CD4-positive, alpha-beta memory T cell (primary cell): Measurements from ENCODE around the gene ZDHHC1. TPM values are rescaled to one million over a fixed set of nuclear protein-coding genes. Genes with fewer than 3 reads are reported as not detected.

Source experiments
- CTCF ChIA-PET: fragments of 350-600 bp; sonication (Branson Sonifier 250); formaldehyde crosslinking; loops from one replicate; lab custom pipeline; 2021; ENCODE audit warnings: inconsistent platforms; ENCODE audit not compliant: partially characterized antibody; lab: Charles Lee
- POLR2A ChIA-PET: fragments of 350-600 bp; sonication (Branson Sonifier 250); formaldehyde crosslinking; loops from one replicate; lab custom pipeline; 2021; ENCODE audit not compliant: partially characterized antibody; lab: Charles Lee
- DNase-seq, 5 donors: peaks; one replicate each; pipeline versions ENCODE4 v3.0.0 to v3.0.0-alpha.2; 2020 to 2022; ENCODE audit warnings: mixed read lengths in 1 of 5
- H3K27ac ChIP-seq: one replicate; pipeline ENCODE4 v1.7.0; 2013; ENCODE audit warnings: low read depth, low read length
- H3K27me3 ChIP-seq: 2 replicates; pipeline ENCODE4 v1.7.0; 2013; ENCODE audit warnings: mild to moderate bottlenecking, low read length, moderate library complexity; ENCODE audit not compliant: insufficient read depth
- H3K36me3 ChIP-seq: 2 replicates; pipeline ENCODE4 v1.7.0; 2013; ENCODE audit warnings: mild to moderate bottlenecking, low read length, moderate library complexity; ENCODE audit not compliant: insufficient read depth
- H3K4me1 ChIP-seq: 2 replicates; pipeline ENCODE4 v1.7.0; 2013; ENCODE audit warnings: mild to moderate bottlenecking, low read length, moderate library complexity; ENCODE audit not compliant: insufficient read depth
- H3K4me3 ChIP-seq, 2 donors: one replicate each; pipeline ENCODE4 v1.7.0; 2013; ENCODE audit warnings: low read length in 2 of 2, mild to moderate bottlenecking in 1 of 2
- H3K9me3 ChIP-seq, 2 donors: one replicate each; pipeline ENCODE4 v1.7.0; 2013; ENCODE audit warnings: low read length in 2 of 2, control low read depth in 1 of 2; ENCODE audit not compliant: control insufficient read depth in 1 of 2
- H3K27ac Mint-ChIP-seq, 7 donors: one replicate each; pipeline ENCODE4 v1.8.0; 2020 to 2021; ENCODE audit warnings: mixed read lengths in 7 of 7, mild to moderate bottlenecking in 6 of 7, inconsistent platforms in 3 of 7, moderate library complexity in 3 of 7
- H3K27me3 Mint-ChIP-seq, 2 donors: one replicate each; pipeline ENCODE4 v1.8.0; 2020 to 2021; ENCODE audit warnings: mixed read lengths in 2 of 2
- H3K36me3 Mint-ChIP-seq, 2 donors: one replicate each; pipeline ENCODE4 v1.8.0; 2020 to 2021; ENCODE audit warnings: mixed read lengths in 2 of 2, inconsistent platforms in 1 of 2, mild to moderate bottlenecking in 1 of 2
- H3K4me1 Mint-ChIP-seq, 4 donors: one replicate each; pipeline ENCODE4 v1.8.0; 2020 to 2021; ENCODE audit warnings: mixed read lengths in 4 of 4, mild to moderate bottlenecking in 1 of 4
- H3K4me3 Mint-ChIP-seq, 8 donors: one replicate each; pipeline ENCODE4 v1.8.0; 2020 to 2021; ENCODE audit warnings: mixed read lengths in 8 of 8, mild to moderate bottlenecking in 7 of 8, moderate library complexity in 6 of 8, inconsistent platforms in 3 of 8
- H3K9me3 Mint-ChIP-seq, 8 donors: one replicate each; pipeline ENCODE4 v1.8.0; 2020 to 2021; ENCODE audit warnings: mixed read lengths in 8 of 8, mild to moderate bottlenecking in 5 of 8, inconsistent platforms in 3 of 8, moderate library complexity in 1 of 8
- intact Hi-C: fragments of 100-400 bp; cut with micrococcal nuclease; formaldehyde crosslinking; loops from one replicate; pipeline ENCODE4 v1.15.1; 2023
- polyA plus RNA-seq, 2 donors: library from polyadenylated mRNA; unstranded; fragments of 300-500 nt; fragmentation: Illumina TruSeq; gene quantifications; one replicate each; pipeline ENCODE4 v1.2.3, GENCODE V29; 2021
- total RNA-seq, 2 experiments: library from RNA; stranded (reverse); gene quantifications; one replicate each; pipeline ENCODE4 v1.2.3, GENCODE V29; 2021

Gene ZDHHC1
- total and polyA plus RNA-seq, 4 experiments from 2014 or later = not detected

GRCh38 chr16:67411339-67411738 is 4.9 kb downstream of the ZDHHC1 start:
- H3K36me3 ChIP-seq = no peaks in the 10 kb centered on the region
- no peak overlapping the region for H3K27ac Mint-ChIP-seq
- no peak overlapping the region for H3K4me3 Mint-ChIP-seq
- no peaks in the 10 kb centered on the region for H3K9me3 Mint-ChIP-seq
- no peak for DNase-seq
- H3K9me3 ChIP-seq = no peaks in the 10 kb centered on the region
- H3K36me3 Mint-ChIP-seq = no peaks in the 10 kb centered on the region
- peaks cover 1 to 6% (median 4%) of the 10 kb centered on the region in 4 donors for H3K4me1 Mint-ChIP-seq
- peaks cover 9 to 22% of the 10 kb centered on the region in 2 donors for H3K27me3 Mint-ChIP-seq
- H3K27ac ChIP-seq = no peak overlapping the region
- intact Hi-C loops = no loop called here
- H3K27me3 ChIP-seq = no peaks in the 10 kb centered on the region
- ChIA-PET POLR2A (no interaction called here), CTCF (no interaction called here)
- H3K4me3 ChIP-seq = no peak overlapping the region
- H3K4me1 ChIP-seq = peaks cover 6% of the 10 kb centered on the region

DNA sequence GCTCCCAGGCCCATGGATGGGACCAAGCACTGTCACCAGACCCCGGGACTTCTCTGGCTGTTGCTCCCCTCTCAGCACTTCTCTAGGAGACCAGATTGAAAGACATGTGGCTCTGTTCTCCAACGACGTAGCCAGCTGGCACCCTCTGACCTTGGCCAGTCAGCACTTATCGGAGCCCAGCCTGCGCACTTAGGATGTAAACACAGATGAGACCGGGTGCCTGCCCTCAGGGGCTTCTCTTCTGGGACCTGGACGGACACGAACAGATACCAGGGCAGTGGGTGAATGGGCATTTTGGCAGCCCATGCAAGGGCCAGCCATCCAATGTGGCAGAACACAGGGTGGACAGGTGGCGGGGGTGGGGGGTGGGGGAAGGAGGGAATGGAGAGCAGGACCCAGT is 6.6 kb downstream of the ZDHHC1 start:
- Mint-ChIP-seq H3K9me3 (no peaks in the 10 kb centered on the region), H3K27ac (no peak overlapping the region), H3K4me1 (peaks cover 0 to 2% (median 0%) of the 10 kb centered on the region in 4 donors), H3K36me3 (no peaks in the 10 kb centered on the region), H3K27me3 (peaks cover 6 to 20% of the 10 kb centered on the region in 2 donors), H3K4me3 (no peak overlapping the region)
- Histone ChIP-seq H3K27ac (no peak overlapping the region), H3K27me3 (no peaks in the 10 kb centered on the region), H3K36me3 (no peaks in the 10 kb centered on the region), H3K4me3 (no peak overlapping the region), H3K4me1 (no peaks in the 10 kb centered on the region), H3K9me3 (no peaks in the 10 kb centered on the region)
- ChIA-PET CTCF (no interaction called here), POLR2A (no interaction called here)
- DNase-seq = no peak
- intact Hi-C loops = no loop called here

DNA sequence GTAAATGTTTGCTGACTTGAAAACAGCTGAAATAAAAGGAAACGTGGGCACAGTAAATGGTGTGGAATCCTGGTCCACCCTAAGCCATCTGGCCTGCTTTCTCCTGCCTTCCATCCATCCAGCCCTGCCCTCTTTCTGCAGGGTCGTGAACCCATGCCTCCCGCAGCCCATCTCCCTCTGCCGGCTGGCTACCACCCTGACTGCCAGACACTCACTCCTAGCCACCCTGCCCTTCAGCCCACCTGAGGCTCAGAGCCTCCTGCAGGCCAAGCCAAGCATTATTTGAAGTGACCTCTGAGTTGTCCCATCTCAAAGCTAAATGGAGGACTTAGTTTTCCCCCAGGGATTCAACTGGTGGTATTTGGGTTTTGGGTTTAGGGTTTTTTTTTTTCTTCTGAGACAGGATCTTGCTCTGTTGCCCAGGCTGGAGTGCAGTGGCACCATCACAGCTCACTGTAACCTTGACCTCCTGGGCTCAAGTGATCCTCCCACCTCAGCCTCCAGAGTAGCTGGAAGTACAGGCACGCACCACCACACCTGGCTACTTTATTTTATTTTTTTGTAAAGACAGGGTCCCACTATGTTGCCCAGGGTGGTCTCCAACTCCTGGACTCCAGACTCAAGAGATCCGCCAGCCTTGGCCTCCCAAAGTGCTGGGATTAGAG is 8.4 kb downstream of the ZDHHC1 start:
- H3K27ac ChIP-seq = no peak overlapping the region
- no peaks in the 10 kb centered on the region for H3K4me1 ChIP-seq
- DNase-seq = no peak
- peaks cover 4 to 14% of the 10 kb centered on the region in 2 donors for H3K27me3 Mint-ChIP-seq
- H3K9me3 Mint-ChIP-seq = no peaks in the 10 kb centered on the region
- H3K27ac Mint-ChIP-seq = no peak overlapping the region
- ChIA-PET POLR2A (no interaction called here), CTCF (interaction anchor here (1.6 kb wide), 1 partner anchor 9 kb away, joined by 6 read pairs; no protein-coding TSS in a partner anchor)
- no peaks in the 10 kb centered on the region for H3K4me1 Mint-ChIP-seq
- H3K36me3 ChIP-seq = no peaks in the 10 kb centered on the region
- H3K27me3 ChIP-seq = no peaks in the 10 kb centered on the region
- intact Hi-C loops = no loop called here
- no peak overlapping the region for H3K4me3 Mint-ChIP-seq
- no peak overlapping the region for H3K4me3 ChIP-seq
- H3K9me3 ChIP-seq = no peaks in the 10 kb centered on the region
- no peaks in the 10 kb centered on the region for H3K36me3 Mint-ChIP-seq

DNA sequence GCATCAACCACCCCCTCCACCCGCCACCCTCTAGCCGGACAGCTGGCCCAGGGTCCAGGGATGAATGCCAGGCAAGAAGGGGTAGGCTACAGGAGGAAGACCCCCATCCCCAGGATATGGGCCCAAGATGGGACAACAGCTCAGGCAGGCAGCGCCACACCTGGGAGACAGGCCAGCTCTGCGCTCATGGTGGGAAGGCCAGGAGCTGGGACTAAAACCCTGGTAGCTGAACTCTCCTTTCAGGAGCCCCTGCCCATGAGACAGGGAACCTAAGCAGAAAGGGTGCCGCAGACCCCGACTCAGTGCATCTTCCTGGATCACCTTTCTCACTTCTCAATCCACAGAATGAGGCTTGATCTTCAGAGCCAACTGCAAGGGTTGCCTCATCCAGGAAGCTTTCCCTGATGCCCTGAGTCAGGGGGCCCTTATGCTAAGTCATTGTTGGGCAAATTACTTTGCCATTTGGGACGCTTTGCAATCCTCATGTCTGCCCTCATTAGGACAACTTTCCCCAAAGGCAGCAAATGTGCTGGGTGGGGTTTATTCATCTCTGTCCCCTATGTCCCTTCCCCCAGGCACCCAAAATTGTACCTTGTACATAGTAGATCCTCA is 9.0 kb downstream of the ZDHHC1 start:
- DNase-seq = no peak
- H3K27me3 ChIP-seq = no peaks in the 10 kb centered on the region
- Mint-ChIP-seq H3K27me3 (peaks cover 4 to 18% of the 10 kb centered on the region in 2 donors), H3K36me3 (no peaks in the 10 kb centered on the region), H3K9me3 (no peaks in the 10 kb centered on the region), H3K4me1 (no peaks in the 10 kb centered on the region), H3K4me3 (no peak overlapping the region), H3K27ac (no peak overlapping the region)
- H3K36me3 ChIP-seq = no peaks in the 10 kb centered on the region
- H3K9me3 ChIP-seq = no peaks in the 10 kb centered on the region
- H3K4me1 ChIP-seq = no peaks in the 10 kb centered on the region
- intact Hi-C loops = no loop called here
- H3K27ac ChIP-seq = no peak overlapping the region
- H3K4me3 ChIP-seq = no peak overlapping the region
- CTCF ChIA-PET = interaction anchor here (1.6 kb wide), 1 partner anchor 8 kb away, joined by 6 read pairs; no protein-coding TSS in a partner anchor
- POLR2A ChIA-PET = no interaction called here

DNA sequence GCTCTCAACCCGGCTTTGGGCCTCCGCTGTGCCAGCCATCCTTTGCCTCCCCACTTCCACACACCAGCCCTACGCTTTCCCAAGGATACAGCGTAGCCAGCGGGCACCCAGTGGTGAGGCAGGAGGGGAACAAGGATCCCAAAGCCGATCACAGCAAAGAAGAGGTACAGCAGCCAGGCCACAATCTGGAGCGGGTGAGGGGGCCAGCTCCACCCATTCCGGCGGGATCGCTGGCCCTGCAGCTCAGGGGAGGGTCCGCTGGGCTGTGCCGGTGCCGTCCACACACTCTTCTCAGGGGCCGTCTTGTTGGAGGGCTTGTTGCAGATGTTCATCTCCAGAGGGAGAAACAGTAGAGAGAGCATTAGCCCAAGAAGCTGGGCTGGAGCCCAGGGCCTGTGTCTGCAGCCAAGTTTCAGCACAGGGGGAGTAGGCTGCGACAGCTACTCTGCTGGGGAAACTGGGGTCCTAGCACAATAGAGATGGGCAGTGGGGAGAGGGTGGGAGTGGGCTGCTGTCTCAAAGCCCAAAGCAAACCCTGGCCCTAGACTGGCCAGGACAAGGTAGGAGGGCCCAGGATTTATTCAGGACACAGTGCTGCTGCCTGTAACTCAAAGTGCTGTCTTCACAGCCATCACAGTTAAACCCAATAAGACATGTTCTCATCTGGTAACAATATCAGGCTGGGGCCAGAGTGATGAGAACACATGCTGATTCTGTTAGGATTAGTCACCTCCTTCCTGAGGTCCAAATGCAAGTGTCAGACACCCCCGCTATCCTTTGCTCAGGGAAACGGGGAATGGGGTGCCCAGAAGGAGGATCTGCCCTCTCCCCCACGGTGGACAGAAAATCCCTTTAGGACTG is 9.9 kb downstream of the ZDHHC1 start:
- CTCF ChIA-PET = no interaction called here
- H3K4me3 Mint-ChIP-seq = no peak overlapping the region

DNA sequence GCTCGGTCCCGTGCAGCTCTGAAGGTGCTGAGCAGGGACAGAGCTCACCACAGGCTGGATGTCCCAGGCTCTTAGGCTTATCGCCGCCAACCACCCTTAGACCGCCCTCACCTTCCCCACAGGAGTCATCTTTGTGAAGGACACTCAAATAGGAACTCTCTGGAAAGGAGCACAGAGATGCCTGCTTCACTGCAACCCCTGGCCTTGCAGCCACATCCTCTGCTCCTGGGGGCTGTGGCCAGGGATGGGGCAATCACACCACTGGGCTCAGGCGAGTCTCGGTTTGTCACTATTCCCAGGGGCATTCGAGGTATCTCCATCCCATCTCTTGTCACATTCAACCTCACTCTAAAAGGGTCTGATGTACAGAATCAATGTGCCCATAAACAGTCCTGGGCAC is 10.9 kb downstream of the ZDHHC1 start:
- ChIA-PET POLR2A (no interaction called here), CTCF (no interaction called here)
- no peak for DNase-seq
- H3K4me3 Mint-ChIP-seq = no peak overlapping the region
- H3K27ac ChIP-seq = no peak overlapping the region
- no peak overlapping the region for H3K27ac Mint-ChIP-seq
- H3K36me3 ChIP-seq = no peaks in the 10 kb centered on the region
- H3K27me3 ChIP-seq = no peaks in the 10 kb centered on the region
- no peaks in the 10 kb centered on the region for H3K9me3 ChIP-seq
- H3K36me3 Mint-ChIP-seq = no peaks in the 10 kb centered on the region
- no peak overlapping the region for H3K4me3 ChIP-seq
- H3K9me3 Mint-ChIP-seq = no peaks in the 10 kb centered on the region
- no peaks in the 10 kb centered on the region for H3K4me1 Mint-ChIP-seq
- peaks cover 1 to 14% of the 10 kb centered on the region in 2 donors for H3K27me3 Mint-ChIP-seq
- H3K4me1 ChIP-seq = no peaks in the 10 kb centered on the region
- intact Hi-C loops = no loop called here

More for the DNA sequence above, 9.9 kb downstream of the ZDHHC1 start:
- no peak overlapping the region for H3K27ac ChIP-seq
- intact Hi-C loops = no loop called here
- Mint-ChIP-seq H3K27ac (peak overlapping the region in 1 of 7 donors; percentile 10), H3K36me3 (no peaks in the 10 kb centered on the region), H3K27me3 (peaks cover 4 to 17% of the 10 kb centered on the region in 2 donors), H3K9me3 (no peaks in the 10 kb centered on the region), H3K4me1 (no peaks in the 10 kb centered on the region)
- no peaks in the 10 kb centered on the region for H3K36me3 ChIP-seq
- H3K4me3 ChIP-seq = no peak overlapping the region
- DNase-seq = no peak
- H3K27me3 ChIP-seq = no peaks in the 10 kb centered on the region
- POLR2A ChIA-PET = no interaction called here
- H3K9me3 ChIP-seq = no peaks in the 10 kb centered on the region
- H3K4me1 ChIP-seq = no peaks in the 10 kb centered on the region

- no peaks in the 10 kb centered on the region for H3K9me3 Mint-ChIP-seq
- H3K4me3 Mint-ChIP-seq = no peak overlapping the region
- H3K27ac Mint-ChIP-seq = no peak overlapping the region
- Histone ChIP-seq H3K36me3 (no peaks in the 10 kb centered on the region), H3K4me1 (no peaks in the 10 kb centered on the region), H3K27me3 (no peaks in the 10 kb centered on the region), H3K9me3 (no peaks in the 10 kb centered on the region), H3K27ac (no peak overlapping the region), H3K4me3 (no peak overlapping the region)
- DNase-seq = no peak
- CTCF ChIA-PET = no interaction called here
- POLR2A ChIA-PET = no interaction called here
- no peaks in the 10 kb centered on the region for H3K4me1 Mint-ChIP-seq
- H3K27me3 Mint-ChIP-seq = peaks cover 1 to 14% of the 10 kb centered on the region in 2 donors
- no peaks in the 10 kb centered on the region for H3K36me3 Mint-ChIP-seq
- intact Hi-C loops = no loop called here
These were observed 11.5 kb downstream of the ZDHHC1 start for GRCh38 chr16:67404740-67405226.
